GM12878 (cell line): Measurements from ENCODE around the gene THYN1. TPM values are rescaled to one million over a fixed set of nuclear protein-coding genes. Genes with fewer than 3 reads are reported as not detected.

Experiments used
- ATAC-seq: fragments of 200-7000 bp; cut with Tn5 transposase; 3 replicates; pipeline ENCODE4 v1.9.1; 2020; ENCODE audit warnings: mild to moderate bottlenecking, moderate library complexity
- BruUV-seq: library from RNA; stranded (reverse); fragments of 400-500 nt; replicated peaks from 2 replicates; lab custom pipeline; 2021; lab: Mats Ljungman, UMichigan
- CTCF ChIA-PET: fragments of 300-600 bp; sonication (Branson Sonifier 250); formaldehyde crosslinking; extraction: SDS; loops from one replicate; lab custom pipeline; 2021; ENCODE audit warnings: inconsistent platforms; lab: Yijun Ruan, JAX
- POLR2A ChIA-PET: fragments of 350-600 bp; formaldehyde crosslinking; extraction: SDS; loops from one replicate; lab custom pipeline; 2021; ENCODE audit warnings: inconsistent platforms; lab: Charles Lee
- RAD21 ChIA-PET: fragments of 300-600 bp; sonication (Branson Sonifier 250); formaldehyde crosslinking; loops from one replicate; lab custom pipeline; 2023; ENCODE audit warnings: antibody characterized with exemption; ENCODE audit not compliant: unreplicated experiment; lab: Charles Lee
- SMC1A ChIA-PET: fragments of 300-600 bp; sonication (Branson Sonifier 250); formaldehyde crosslinking; loops from one replicate; lab custom pipeline; 2023; ENCODE audit not compliant: unreplicated experiment, uncharacterized antibody; lab: Charles Lee
- DNase-seq: peaks from one replicate; pipeline ENCODE4 v3.0.0-alpha.2; 2011; ENCODE audit warnings: low read depth, low spot score
- FAIRE-seq: peaks from 3 replicates; lab custom pipeline; 2011; peaks lifted over from hg19 to GRCh38; lab: Jason Lieb, UNC
- H2AFZ ChIP-seq: 2 replicates; pipeline ENCODE4 v1.6.0; 2011; ENCODE audit warnings: low read depth, low read length, control low read depth; ENCODE audit not compliant: control insufficient read depth
- H3K27ac ChIP-seq: 2 replicates; pipeline ENCODE4 v1.5.1; 2011; ENCODE audit warnings: control low read depth; ENCODE audit not compliant: control insufficient read depth, insufficient read depth
- H3K27me3 ChIP-seq, 2 experiments: replicated peaks in 1 of 2; 2 replicates each; pipeline versions ENCODE4 v1.6.0 to v1.6.1; 2011; ENCODE audit warnings: low read length in 1 of 2; ENCODE audit not compliant: control insufficient read depth in 2 of 2, insufficient read depth in 2 of 2
- H3K36me3 ChIP-seq, 2 experiments: 2 replicates each; pipeline ENCODE4 v1.5.1; 2011; ENCODE audit warnings: low read length in 1 of 2; ENCODE audit not compliant: control insufficient read depth in 2 of 2, insufficient read depth in 2 of 2
- H3K4me1 ChIP-seq: 2 replicates; pipeline ENCODE4 v1.6.1; 2011; ENCODE audit warnings: mild to moderate bottlenecking, low read length, moderate library complexity, mixed read lengths; ENCODE audit not compliant: control insufficient read depth, insufficient read depth
- H3K4me2 ChIP-seq: 2 replicates; pipeline ENCODE4 v1.6.0; 2011; ENCODE audit warnings: control low read depth; ENCODE audit not compliant: control insufficient read depth, insufficient read depth
- H3K4me3 ChIP-seq: fragments of 200-600 bp; sonication (generic); 2 replicates; pipeline ENCODE4 v1.5.1; 2016
- H3K79me2 ChIP-seq: 2 replicates; pipeline ENCODE4 v1.6.0; 2011; ENCODE audit warnings: low read length; ENCODE audit not compliant: control insufficient read depth, insufficient read depth
- H3K9ac ChIP-seq: 2 replicates; pipeline ENCODE4 v1.8.0; 2011; ENCODE audit warnings: low read length, control low read depth, mixed read lengths; ENCODE audit not compliant: control insufficient read depth, insufficient read depth
- H3K9me3 ChIP-seq: replicated peaks from 3 replicates; pipeline ENCODE4 v1.5.1; 2011; ENCODE audit warnings: mild to moderate bottlenecking, low read length; ENCODE audit not compliant: control insufficient read depth, insufficient read depth
- H4K20me1 ChIP-seq: 2 replicates; pipeline ENCODE4 v1.6.0; 2011; ENCODE audit not compliant: control insufficient read depth, insufficient read depth
- BMI1 ChIP-seq: fragments of 450-650 bp; IDR thresholded peaks from 2 replicates; pipeline ENCODE4 v1.6.1; 2016; ENCODE audit warnings: mild to moderate bottlenecking, moderate library complexity, borderline replicate concordance
- CHD4 ChIP-seq: fragments of 200-600 bp; sonication (generic); IDR thresholded peaks from 2 replicates; pipeline ENCODE4 v1.6.1; 2016; ENCODE audit warnings: mild to moderate bottlenecking
- NFIC ChIP-seq: IDR thresholded peaks from 2 replicates; pipeline ENCODE4 v1.6.1; 2012; ENCODE audit warnings: low read depth, mild to moderate bottlenecking, inconsistent platforms, low read length, moderate library complexity
- NFYA ChIP-seq: IDR thresholded peaks from 2 replicates; pipeline ENCODE4 v1.6.1; 2011; ENCODE audit warnings: low read depth, mild to moderate bottlenecking, low read length, improper control_type of control experiment, borderline replicate concordance
- RUNX3 ChIP-seq: IDR thresholded peaks from 2 replicates; pipeline ENCODE4 v1.6.1; 2012; ENCODE audit warnings: low read length, inconsistent platforms
- SUPT20H ChIP-seq: IDR thresholded peaks from 2 replicates; pipeline ENCODE4 v1.6.1; 2011; ENCODE audit warnings: low read depth, mild to moderate bottlenecking, low read length, moderate library complexity, borderline replicate concordance; ENCODE audit not compliant: control insufficient read depth
- TBL1XR1 ChIP-seq: IDR thresholded peaks from 2 replicates; pipeline ENCODE4 v1.6.1; 2012; ENCODE audit warnings: low read depth, low read length, improper control_type of control experiment
- WGBS: methylation state at CpG from one replicate; pipeline ENCODE4 v1.1.6; 2016; ENCODE audit warnings: low lambda C conversion rate; ENCODE audit not compliant: insufficient replicate concordance, insufficient coverage; ENCODE audit errors: missing lambda C conversion rate; 5-methylcytosine and 5-hydroxymethylcytosine counted together
- in situ Hi-C: fragments of 300-500 bp; cut with MboI; formaldehyde crosslinking; loops from 9 replicates; pipeline ENCODE4 v1.14.3; 2018; ENCODE audit warnings: mixed read lengths
- intact Hi-C: fragments of 100-400 bp; cut with micrococcal nuclease; formaldehyde crosslinking; loops from one replicate; pipeline ENCODE4 v1.14.2; 2022; ENCODE audit not compliant: unreplicated experiment
- polyA plus RNA-seq, 11 experiments: library from polyadenylated mRNA; depleted of rRNA in 4 of 11; unstranded in 6 of 11; stranded (reverse) in 5 of 11; fragments of >200 nt; fragmentation: Nextera tagmentation in 4 of 11; fragmentation: Illumina TruSeq in 1 of 11; extraction: Ambion mirVana in 4 of 11; extraction: Trizol in 1 of 11; gene quantifications; 1 replicate in 1 of 11; 2 replicates in 10 of 11; pipeline versions ENCODE4 v1.2.1 to v1.2.3, GENCODE V29; 2011 to 2016; ENCODE audit warnings: inconsistent platforms in 2 of 11, missing spikeins in 2 of 11, low read depth in 1 of 11
- total RNA-seq, 4 experiments: library from RNA; depleted of rRNA in 3 of 4; stranded (reverse); fragments of >200 nt in 3 of 4; fragmentation: Illumina TruSeq in 1 of 4; extraction: Trizol in 1 of 4; gene quantifications; 2 replicates each; pipeline versions ENCODE4 v1.2.1 to v1.2.3, GENCODE V29; 2013 to 2021
- TF ChIP-seq, protein P1 (sequence below): fragments of 150-350 bp; IDR thresholded peaks from 2 replicates; pipeline ENCODE4 v1.6.1; 2016; ENCODE audit warnings: low read depth, low read length
- TF ChIP-seq, protein P2 (sequence below): fragments of 450-650 bp; conservative IDR thresholded peaks from 2 replicates; pipeline ENCODE4 v1.6.1; 2017; ENCODE audit warnings: mild to moderate bottlenecking, moderate library complexity

The THYN1 gene
- total and polyA plus RNA-seq, 10 of the 15 experiments (the other 5 are each of a cell fraction or from before 2014, with no cell fraction given): 45.7 to 221 (median 96.3) TPM

DNA sequence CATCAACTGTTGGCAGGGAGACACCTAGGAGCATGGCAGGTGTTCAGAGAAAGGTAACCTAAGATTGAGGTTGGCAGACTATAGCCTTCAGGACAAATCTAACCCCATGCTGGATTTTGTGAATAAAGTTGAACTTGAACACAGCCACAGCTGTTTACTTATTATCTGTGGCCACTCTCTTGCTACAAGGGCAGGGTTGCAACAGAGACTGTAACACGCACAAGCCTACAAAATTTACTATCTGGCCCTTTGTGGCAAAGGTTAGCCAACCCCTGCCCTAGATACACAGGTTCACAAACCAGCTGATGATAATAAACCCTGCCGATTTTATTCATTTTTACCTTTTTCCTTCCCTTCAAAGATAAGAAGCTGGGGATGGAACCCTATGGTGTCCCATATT lies 2.5 kb downstream of the THYN1 start:
- DNase-seq (no peak), ATAC-seq (no peak), FAIRE-seq (no peak)
- H2AFZ ChIP-seq: no peak overlapping the region
- H3K4me2 ChIP-seq: no peak overlapping the region
- H3K9me3 ChIP-seq: no peaks in the 10 kb centered on the region
- CTCF ChIA-PET: interaction anchor here (1.3 to 1.8 kb wide), 5 partner anchors 9 to 42 kb away, joined by 4 to 8 read pairs (median 4); no protein-coding TSS in a partner anchor
- no peaks in the 10 kb centered on the region for H3K27me3 ChIP-seq
- no peak overlapping the region for H3K4me3 ChIP-seq
- intact Hi-C loops: loop anchor here (10.0 kb wide), 1 partner anchor 46 kb away; no protein-coding TSS in a partner anchor
- no TSS peak for BruUV-seq
- in situ Hi-C loops: no loop called here
- WGBS: 89% methylated on average over 2 of the region's 2 CpGs
- no peak overlapping the region for H3K27ac ChIP-seq
- no peak for TF ChIP-seq CHD4
- TF ChIP-seq TBL1XR1: no peak
- no peak for TF ChIP-seq NFYA
- no peak for TF ChIP-seq NFIC
- TF ChIP-seq, protein P1, sequence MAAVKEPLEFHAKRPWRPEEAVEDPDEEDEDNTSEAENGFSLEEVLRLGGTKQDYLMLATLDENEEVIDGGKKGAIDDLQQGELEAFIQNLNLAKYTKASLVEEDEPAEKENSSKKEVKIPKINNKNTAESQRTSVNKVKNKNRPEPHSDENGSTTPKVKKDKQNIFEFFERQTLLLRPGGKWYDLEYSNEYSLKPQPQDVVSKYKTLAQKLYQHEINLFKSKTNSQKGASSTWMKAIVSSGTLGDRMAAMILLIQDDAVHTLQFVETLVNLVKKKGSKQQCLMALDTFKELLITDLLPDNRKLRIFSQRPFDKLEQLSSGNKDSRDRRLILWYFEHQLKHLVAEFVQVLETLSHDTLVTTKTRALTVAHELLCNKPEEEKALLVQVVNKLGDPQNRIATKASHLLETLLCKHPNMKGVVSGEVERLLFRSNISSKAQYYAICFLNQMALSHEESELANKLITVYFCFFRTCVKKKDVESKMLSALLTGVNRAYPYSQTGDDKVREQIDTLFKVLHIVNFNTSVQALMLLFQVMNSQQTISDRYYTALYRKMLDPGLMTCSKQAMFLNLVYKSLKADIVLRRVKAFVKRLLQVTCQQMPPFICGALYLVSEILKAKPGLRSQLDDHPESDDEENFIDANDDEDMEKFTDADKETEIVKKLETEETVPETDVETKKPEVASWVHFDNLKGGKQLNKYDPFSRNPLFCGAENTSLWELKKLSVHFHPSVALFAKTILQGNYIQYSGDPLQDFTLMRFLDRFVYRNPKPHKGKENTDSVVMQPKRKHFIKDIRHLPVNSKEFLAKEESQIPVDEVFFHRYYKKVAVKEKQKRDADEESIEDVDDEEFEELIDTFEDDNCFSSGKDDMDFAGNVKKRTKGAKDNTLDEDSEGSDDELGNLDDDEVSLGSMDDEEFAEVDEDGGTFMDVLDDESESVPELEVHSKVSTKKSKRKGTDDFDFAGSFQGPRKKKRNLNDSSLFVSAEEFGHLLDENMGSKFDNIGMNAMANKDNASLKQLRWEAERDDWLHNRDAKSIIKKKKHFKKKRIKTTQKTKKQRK: no peak
- TF ChIP-seq RUNX3: no peak
- no peak for TF ChIP-seq SUPT20H
- TF ChIP-seq, protein P2, sequence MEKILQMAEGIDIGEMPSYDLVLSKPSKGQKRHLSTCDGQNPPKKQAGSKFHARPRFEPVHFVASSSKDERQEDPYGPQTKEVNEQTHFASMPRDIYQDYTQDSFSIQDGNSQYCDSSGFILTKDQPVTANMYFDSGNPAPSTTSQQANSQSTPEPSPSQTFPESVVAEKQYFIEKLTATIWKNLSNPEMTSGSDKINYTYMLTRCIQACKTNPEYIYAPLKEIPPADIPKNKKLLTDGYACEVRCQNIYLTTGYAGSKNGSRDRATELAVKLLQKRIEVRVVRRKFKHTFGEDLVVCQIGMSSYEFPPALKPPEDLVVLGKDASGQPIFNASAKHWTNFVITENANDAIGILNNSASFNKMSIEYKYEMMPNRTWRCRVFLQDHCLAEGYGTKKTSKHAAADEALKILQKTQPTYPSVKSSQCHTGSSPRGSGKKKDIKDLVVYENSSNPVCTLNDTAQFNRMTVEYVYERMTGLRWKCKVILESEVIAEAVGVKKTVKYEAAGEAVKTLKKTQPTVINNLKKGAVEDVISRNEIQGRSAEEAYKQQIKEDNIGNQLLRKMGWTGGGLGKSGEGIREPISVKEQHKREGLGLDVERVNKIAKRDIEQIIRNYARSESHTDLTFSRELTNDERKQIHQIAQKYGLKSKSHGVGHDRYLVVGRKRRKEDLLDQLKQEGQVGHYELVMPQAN: no peak
- TF ChIP-seq BMI1: no peak
- H3K4me1 ChIP-seq: no peaks in the 10 kb centered on the region
- RAD21 ChIA-PET: no interaction called here
- POLR2A ChIA-PET: interaction anchor here (1.1 kb wide), 1 partner anchor 26 kb away, joined by 3 read pairs; the partner anchor contains the start of gene VPS26B
- peaks cover 4 to 14% of the 10 kb centered on the region in 2 experiments for H3K36me3 ChIP-seq
- SMC1A ChIA-PET: interaction anchor here (1.3 to 1.4 kb wide), 2 partner anchors 22 to 23 kb away, joined by 3 to 5 read pairs; no protein-coding TSS in a partner anchor
- peaks cover 6% of the 10 kb centered on the region for H3K79me2 ChIP-seq
- H4K20me1 ChIP-seq: no peaks in the 10 kb centered on the region
- H3K9ac ChIP-seq: no peak overlapping the region
